ELF-1 (cell line): ENCODE results near the gene MAML3.

Experiments used
- DNase-seq: peaks from one replicate; pipeline ENCODE4 v3.0.0-alpha.2; 2016; ENCODE audit warnings: low read depth, low spot score

The MAML3 gene

GRCh38 chr4:140153718-140154571 lies at the start of gene MAML3:
MAML3 (minus strand) TSS chr4:140154184; CDS start chr4:140153327, 857 bp downstream.
- DNase-seq: peak; percentile 96

- no peak for DNase-seq
Measured at GRCh38 chr4:140198942-140199341, 45.0 kb upstream of the MAML3 start.

GRCh38 chr4:140195806-140196205 lies 41.8 kb upstream of the MAML3 start:
- peak; percentile 5 for DNase-seq

- DNase-seq: no peak
Measured at GRCh38 chr4:140189805-140190204, 35.8 kb upstream of the MAML3 start.

GRCh38 chr4:140188975-140189374 lies 35.0 kb upstream of the MAML3 start:
- no peak for DNase-seq

DNA sequence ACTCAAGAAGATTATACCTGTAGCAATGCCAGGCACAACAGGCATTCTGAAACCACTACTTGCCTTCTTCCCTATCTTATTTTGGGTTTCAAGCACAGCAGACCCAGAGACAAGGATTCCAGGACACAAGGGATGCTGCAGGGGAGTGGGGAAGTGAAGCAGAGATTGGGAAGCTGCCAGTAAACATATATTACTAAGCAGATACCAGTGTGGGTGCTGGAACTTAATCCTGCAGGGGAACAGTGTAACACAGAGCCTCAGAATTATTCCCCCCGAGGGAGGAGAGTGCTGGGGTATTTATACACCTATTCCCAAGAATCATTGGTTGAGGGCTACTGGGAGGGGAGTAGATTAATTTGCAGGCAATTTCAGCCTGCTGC lies 33.3 kb upstream of the MAML3 start:
- no peak for DNase-seq

DNA sequence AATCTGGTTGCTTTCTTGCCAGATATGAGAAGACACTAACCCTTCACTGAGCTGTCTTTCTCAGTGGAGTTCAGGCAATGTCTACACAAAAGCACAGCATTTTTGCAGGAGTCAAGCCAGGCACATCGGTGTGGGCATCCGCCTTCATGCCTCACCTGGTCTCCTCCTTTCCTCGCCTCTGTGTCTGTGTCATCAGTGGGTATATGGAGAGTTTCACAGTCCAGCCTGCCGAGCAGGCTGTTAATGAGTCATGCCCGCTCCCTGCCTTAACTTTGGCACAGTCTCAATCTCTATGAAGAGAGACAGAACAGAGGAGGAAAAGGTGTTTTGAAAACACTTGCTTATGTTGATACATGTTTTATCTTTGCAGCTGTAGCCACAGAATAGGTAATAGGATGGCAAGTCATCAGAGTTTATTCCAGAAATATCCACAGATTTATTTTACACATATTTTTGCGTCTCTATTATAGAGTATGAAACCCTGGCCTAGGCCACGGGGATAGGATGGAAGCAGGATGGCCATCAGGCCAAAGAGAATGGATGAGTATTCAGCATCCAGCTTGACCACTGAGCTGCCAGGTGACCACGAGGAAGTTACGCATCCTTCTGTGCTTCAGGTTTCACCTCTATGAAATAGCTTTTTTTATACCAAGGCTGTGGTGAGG lies 32.8 kb upstream of the MAML3 start:
- DNase-seq: no peak

- DNase-seq: no peak
Measured at GRCh38 chr4:140186082-140186438, 32.1 kb upstream of the MAML3 start.

DNA sequence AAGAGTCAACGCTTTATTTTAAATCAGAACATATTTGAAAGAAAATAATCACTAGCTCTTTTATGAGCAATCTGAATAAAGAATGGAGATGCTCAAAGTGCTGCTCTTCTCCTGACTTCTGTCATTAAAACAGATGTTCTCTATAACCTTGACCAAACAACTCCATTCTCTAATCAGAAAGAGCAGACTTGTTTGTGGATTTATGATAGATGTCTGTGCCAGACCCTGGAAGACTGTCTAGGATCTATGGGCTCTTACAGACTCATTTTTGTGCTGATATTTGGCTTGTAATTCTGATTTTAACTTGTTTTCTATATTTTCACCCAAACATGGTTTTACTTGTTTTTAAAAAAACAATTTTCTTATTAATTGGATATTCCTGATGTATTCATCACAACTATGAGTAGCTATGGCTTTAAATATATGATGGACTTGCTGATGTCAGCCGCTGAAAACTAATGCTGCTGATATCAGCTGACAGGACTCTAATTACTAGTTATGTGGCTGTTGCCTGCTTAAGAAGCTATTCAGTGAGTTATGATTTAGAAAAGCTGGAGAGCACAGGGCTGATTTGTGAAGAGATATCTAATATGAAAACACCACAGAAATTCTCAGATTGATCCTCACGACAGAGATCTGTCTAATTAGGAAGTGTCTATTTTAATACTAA lies 31.6 kb upstream of the MAML3 start:
- no peak for DNase-seq

- no peak for DNase-seq
Measured at GRCh38 chr4:140183270-140183669, 29.3 kb upstream of the MAML3 start.

DNA sequence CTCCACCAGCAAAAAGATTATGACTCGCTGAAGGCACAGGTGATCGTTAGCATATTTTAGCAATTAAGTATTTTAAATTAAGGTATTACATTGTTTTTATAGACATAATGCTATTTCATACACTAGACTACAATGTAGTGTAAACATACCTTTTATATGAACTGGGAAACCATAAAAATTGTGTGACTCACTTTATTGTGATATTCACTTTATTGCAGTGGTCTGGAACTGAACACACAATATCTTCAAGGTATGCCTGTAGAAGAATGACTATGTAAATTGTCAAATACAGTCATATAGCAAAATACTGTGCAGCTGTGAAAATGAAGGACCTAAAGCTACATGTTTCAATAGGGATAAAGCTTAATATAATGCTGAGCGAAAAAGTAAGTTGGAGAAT lies 26.6 kb upstream of the MAML3 start:
- DNase-seq: no peak

GRCh38 chr4:140176735-140177134 lies 22.8 kb upstream of the MAML3 start:
- no peak for DNase-seq

DNA sequence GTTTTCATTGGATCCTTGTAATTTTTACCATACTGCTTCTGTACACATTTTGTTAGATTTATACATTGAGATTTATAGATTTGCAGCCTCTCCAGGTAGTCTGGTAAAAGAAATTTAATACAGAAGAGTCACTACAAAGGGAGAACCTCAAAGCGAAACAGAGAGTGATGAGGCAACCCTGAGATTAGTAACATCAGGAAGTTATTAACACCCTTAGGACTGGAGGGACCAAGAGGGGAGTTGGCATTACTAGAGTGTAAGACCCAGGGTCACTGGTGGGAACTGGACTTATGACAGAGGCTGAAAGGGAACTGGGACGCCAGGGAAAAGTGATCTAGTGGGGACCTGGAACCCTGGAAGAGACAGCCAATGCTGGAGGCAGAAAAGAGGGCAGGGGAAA lies 20.6 kb upstream of the MAML3 start:
- no peak for DNase-seq

DNA sequence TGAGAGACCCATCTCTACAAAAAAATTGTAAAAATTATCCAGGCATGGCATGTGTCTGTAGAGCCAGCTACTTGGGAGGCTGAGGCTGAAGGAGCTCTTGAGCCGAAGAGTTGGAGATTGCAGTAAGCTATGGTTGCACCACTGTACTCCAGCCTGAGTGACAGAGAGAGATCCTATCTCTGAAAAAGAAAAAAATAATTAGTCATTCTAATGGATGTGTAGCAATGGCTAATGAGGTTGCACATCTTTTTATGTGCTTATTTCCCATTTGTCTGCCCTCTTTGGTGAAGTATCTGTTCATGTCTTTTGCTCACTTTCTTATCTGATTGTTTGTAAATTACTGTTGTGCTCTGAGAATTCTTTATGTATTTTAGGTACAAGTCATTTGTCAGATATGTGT lies 19.0 kb upstream of the MAML3 start:
- no peak for DNase-seq

DNA sequence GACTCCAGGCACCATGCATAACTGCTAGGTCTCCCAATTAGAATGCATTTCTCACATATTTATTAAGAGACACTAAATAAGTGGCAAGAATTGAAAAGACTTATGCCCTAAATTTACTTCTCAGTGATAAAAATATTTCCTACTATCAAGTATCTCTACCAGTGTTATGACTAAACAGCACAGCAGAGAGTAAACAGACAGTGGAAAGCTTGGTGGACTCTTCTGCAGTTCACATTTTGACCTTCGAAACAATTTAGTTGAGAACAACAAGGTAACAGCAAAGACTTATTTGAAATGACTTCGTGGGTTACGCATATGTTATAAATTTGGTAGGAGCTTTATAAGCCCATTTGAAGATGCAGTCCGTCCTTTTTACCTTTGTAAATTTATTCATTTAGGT lies 16.3 kb upstream of the MAML3 start:
- no peak for DNase-seq

- DNase-seq: no peak
Measured at GRCh38 chr4:140168936-140169335, 15.0 kb upstream of the MAML3 start.

DNA sequence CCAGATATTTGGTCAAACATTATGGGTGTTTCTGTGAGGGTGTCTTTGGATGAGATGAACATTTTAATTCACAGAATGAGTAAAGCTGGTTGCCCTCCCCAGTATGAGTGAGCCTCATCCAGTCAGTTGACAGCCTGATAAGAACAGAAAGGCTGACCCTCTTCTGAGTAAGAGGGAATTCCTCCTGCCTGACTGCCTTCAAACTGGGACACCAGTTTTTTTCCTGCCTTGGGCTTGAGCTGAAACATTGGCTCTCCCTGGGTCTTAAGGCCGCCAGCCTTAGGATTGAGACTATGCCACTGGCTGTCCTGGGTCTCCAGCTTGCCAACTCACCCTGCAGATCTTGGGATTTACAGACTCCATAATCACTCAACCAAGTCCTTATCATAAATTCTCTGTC lies 14.5 kb upstream of the MAML3 start:
- DNase-seq: peak; percentile 23

DNA sequence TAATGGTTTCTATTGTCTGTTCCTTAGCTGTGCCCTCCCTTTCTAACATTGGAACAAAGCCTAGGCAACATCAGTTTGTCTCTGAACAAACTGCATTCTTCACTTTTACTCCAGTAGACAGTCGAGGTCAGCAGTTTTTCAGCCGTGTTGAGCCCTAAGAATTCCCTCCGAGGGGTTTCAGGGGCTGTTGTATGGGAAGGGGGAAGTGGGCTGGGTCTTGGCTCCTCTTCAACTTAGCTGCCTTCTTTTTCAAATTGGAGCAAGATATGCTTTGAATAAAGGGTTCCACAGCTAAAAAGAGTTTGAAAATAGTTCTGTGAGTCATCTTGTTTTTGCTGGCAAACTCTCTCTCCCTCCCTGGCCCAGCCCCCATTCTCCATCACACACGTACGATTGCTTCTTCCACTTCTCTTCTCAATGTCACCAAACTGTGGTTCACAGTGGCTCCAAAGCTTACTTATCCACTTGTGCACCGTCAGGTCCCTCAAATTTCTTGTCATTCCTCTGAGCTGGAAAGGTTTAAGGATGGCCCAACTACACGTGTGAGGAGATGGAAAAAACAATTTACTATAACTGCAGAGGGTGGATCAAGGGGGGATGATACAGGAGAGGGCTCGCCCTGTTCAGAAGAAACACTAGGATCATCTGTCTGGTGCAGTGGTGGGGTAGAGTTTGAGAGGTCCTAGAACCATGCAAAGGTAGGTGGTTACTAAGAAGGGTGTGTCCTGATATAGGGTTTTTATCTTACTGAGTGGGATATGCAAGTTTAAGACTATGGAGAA lies 9.2 kb upstream of the MAML3 start:
- DNase-seq: peak; percentile 51

GRCh38 chr4:140162596-140162995 lies 8.6 kb upstream of the MAML3 start:
- DNase-seq: no peak

DNA sequence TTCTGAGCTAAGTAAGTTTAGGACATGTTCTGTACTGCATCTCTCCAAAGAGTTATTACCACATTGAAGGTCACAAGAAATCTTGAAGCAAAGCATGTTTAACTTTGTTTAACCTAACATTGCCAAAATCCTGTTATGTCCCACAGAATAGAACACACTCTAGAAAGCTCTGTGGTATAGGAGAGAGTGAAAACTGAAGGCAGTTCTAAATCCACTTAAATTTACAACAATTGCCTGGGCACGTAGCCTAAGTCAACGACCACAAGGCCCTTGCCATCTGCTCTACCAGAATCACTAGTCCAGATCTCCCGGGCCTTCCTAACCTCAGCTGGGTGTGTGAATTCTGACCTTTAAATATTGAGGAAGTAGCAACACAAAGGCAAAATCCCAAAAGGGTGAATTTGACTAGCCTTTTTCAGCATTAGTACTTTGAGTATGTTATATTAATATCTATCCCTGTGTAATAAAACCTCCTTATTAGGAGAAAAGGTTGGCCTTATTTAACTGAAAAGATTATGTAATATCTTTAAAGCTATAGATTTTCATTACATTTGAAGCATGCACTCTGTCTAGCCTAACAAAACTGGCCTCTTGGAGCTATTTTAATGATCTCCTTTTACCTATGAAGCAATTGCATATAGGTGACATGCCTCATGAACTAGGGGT lies 4.5 kb upstream of the MAML3 start:
- DNase-seq: no peak

- no peak for DNase-seq
Measured at GRCh38 chr4:140157341-140157740, 3.4 kb upstream of the MAML3 start.
